ENCODE results near the gene PCSK6.

Gene PCSK6

DNA sequence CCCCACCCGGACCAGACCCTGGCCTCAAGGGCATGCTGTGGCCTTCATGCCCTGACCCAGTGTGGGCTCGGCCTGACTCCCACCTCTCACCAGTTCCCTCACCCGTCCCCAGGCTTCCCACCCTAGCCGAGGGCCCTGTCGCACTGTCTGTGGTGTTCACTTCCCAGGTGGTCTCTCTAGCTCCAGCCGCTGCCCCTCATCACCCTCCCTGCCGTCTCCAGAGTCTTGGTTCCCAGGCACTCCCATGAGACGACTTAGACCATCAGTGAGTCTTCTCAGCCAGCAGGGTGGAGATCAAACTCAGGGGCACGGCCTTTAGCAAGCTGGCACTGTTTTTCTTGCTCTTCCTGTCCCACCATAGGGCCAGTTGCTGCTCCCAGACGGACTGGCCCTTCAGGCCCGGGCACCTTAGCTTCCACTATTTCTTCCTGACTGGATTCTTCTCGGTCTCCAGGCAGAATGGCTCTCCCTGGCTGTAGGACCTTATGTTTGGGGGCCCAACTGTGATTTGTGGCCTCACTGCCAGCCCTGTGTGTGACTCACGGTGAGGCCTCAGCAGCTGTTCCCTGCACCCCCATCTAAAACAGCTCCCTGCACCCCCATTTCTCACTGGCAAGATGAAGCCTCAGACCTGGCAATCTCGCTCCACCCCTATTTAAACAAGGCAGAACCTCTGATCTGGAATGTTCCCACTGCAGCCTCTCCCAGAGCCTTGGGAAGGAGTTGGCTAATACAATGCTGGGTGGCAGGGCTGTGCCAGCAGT lies 9.4 kb upstream of the PCSK6 start:
- no peak for DNase-seq (ENCODE audit: low spot score)

DNA sequence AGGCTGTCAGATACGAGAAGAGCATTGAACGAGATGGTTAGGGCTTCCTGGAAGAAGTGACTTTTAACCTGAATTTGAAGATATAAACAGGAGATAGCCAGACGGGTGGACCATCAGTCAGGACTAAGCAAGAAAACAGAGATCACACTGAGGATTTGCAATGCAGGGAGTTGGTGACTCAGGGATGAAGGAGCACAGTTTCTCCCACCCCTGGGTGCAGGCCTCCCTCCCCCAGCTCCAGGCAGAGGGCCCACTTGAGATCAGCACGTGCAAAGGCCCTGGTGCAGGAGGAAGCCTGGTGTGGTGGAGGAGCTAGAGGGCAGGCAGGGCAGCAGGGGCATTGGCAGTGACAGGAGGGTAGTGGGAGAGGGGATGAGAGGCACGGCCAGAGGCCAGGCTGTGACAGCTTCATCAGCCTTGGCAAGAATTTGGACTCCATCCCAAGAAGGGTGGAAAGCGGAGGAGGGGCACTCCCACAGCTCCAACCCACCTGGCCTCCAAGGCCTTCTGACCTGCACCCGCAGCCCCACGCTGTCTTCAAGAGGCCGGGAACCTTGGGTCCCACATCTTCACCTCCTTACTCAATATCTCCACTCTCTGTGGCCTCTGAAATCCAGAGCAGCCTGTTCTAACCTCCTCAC lies 8.7 kb upstream of the PCSK6 start:
- DNase-seq (ENCODE audit: low spot score): no peak

DNA sequence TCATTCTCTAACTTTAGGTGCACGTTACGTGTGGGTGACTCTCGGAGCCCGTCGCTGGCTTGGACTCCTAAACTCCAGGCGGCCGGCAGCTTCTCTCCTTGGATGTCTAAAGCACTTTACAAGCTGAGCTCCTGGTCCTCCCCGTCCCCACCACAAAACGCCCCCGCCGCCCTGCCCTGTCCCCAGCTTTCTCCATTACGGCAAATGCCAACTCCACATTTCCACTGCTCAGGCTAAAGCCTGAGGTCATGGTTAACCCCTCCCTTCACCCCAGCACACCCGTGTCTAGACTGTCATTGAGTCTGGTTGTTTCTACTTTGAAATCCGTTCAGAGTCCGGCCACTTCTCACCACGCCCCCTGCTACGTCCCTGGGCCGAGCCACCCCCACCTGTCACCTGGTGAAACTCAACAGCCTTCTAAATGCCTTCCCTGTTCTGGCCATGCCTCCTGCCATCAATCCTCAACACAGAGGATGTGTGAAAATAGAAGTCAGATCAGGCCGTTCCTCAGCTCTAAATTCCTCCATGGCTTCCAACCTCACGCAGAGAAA lies 8.1 kb upstream of the PCSK6 start:
- no peak for DNase-seq (ENCODE audit: low spot score)

DNA sequence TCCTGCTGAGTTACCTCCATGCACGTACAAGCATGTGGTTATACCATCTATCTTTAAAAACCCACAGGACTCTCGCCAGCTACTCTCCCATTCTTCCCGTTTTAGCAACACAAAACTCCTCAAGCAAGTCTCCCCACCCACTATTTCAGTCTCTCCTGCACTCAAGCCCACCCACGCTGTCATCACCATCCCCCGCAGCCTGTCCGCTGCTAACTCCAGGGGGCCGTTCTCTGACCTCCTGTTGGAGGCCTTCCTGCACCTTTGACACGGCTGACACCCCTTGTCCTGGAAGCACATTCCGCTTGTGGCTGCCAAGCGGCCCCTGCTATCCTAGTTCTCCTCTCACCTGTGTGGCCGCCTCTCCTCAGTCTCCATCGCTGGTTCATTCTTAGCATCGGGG lies 7.5 kb upstream of the PCSK6 start:
- no peak for DNase-seq (ENCODE audit: low spot score)

DNA sequence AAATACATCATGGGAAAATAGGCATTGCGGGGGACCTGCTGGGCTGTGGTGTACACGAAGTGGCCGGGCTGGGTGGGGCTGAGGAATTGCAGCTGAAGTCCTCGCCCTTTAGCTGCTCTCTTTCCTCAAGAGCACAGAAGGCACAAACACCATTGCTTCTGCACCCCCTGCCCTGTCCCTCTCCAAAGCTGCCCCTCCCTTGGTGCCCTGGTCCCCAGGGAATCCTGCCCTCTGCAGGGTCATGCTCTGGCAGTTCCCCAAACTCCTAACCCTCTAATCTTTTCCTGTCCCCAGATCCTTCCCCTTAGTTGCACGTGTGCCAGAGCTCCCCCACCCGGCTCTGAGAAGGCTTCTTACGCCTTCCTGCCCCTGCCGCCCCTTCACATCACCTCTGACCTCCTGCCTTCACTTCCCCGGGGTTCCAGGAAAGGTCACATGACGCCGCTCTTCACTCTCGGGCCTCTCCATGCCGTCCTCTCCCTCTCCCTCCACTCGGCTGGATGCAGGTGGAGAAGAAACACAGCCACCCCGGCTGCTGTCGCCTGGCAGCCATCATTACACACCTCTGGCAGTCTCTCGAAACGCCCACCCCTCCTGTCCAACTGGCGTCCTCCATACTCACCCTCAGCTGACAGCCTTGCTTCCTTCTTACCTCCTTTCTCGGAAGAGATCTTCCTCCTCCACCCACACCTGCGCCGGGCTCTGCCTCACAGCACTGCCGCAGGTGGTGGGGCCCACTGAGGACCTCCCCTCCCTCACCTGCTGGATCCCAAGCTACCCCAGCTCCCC lies 6.9 kb upstream of the PCSK6 start:
- DNase-seq (ENCODE audit: low spot score): no peak

DNA sequence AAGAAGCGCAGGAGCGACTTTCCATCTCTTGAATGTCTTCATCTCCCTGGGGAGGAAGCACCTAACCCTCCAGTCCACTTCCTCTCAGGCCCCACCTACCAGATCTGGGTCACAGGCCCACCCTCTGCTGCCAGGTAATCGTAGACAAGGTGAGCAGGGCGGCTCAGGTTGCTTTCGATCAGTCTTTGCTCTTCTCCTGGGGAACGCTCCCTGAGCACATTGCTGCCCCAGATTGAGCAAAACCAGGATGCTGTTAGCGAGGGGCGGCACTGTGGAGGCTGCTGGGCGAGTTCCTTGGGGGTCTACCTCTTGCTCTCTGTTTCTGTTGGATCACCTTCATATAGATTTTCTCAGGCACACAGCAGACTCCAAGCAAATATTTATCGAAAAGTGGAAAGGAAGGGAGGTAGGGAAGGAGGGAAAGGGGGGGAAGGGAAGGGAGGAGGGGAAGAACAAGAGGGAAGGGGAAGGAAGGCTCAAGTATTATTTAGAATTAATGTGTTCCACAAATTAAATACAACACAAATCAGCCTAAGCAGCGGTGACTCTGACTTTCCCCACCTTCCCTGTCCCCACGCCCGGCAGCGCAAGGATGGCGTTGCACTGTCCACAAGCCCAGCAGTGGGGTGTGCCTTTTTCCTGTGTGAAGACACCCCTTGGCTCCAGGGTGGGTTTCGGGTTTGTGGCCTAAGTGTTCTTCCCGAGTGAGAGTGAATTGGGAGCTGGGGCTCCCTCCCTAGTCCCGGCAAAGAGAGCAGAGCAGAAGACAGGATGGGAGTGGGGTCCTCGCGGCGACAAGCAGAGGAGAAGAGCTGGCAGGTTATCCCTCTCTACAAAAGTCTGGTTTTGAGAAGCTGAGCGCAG lies 6.1 kb upstream of the PCSK6 start:
- no peak for DNase-seq (ENCODE audit: low spot score)

DNA sequence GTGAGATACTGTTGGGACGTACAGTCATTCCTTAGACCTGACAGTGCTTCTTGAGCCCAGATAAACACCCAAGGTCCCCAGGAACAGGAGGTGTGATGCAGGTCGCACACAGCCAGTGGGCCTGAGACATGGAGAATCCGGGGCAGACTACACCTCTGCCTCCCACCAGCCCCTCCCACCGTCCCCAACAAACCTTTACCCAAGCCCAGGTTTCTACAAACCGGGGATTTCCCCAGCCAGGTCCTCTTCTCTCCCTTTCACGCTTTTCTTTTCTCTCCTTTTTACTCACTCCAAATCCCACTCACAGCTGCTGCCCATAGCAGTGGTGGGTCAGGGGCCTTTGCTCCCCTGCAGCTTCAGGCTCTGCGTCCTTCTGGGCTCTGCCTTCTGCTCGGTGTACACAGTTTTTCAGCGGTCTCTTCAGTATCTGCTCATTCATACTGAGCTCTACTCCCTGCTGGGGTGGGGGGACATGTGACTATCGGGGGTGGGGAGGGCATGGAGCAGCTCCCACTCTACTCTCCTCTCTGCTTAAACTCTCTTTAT lies 4.8 kb upstream of the PCSK6 start:
- no peak for DNase-seq (ENCODE audit: low spot score)

DNA sequence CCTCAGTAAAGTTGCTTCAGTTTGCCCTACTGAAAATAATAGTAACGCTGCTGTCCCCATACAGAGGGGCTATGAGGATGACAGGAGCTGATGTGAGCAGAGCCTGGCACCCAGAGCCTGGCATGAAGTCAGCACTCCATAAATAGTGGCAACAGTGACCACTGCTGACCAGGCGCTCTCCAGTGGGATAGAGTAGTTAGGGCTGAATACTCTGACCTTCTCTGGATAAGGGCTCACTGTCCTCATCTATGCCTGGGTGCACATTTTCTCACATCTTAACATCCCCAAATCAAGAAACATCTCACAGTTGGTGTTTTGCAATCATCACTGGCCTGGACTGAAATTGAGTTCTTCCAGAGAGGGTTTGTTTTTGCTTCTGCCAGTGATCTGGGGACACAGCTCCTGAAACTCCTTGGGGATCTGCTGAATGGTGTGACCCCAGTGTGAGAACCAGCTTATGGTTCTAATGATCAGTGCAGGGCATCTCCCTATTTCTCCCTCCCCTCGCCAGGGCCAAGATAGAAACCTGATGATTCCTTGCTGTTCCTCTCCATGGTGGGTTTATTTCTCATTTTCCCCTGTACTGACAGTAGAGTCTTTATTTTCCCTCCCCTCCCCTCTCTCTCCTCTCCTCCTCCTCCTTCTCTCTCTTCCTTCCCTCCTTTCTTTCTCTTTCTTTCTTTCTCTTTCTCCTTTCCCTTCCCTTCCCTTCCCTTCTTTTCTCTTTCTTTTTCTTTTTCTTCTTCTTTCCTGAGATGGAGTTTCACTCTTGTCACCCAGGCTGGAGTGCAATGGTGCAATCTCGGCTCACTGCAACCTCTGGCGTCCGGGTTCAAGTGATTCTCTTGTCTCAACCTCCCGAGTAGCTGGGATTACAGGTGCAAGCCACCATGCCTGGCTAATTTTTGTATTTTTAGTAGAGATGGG lies 3.5 kb upstream of the PCSK6 start:
- DNase-seq (ENCODE audit: low spot score): no peak

DNA sequence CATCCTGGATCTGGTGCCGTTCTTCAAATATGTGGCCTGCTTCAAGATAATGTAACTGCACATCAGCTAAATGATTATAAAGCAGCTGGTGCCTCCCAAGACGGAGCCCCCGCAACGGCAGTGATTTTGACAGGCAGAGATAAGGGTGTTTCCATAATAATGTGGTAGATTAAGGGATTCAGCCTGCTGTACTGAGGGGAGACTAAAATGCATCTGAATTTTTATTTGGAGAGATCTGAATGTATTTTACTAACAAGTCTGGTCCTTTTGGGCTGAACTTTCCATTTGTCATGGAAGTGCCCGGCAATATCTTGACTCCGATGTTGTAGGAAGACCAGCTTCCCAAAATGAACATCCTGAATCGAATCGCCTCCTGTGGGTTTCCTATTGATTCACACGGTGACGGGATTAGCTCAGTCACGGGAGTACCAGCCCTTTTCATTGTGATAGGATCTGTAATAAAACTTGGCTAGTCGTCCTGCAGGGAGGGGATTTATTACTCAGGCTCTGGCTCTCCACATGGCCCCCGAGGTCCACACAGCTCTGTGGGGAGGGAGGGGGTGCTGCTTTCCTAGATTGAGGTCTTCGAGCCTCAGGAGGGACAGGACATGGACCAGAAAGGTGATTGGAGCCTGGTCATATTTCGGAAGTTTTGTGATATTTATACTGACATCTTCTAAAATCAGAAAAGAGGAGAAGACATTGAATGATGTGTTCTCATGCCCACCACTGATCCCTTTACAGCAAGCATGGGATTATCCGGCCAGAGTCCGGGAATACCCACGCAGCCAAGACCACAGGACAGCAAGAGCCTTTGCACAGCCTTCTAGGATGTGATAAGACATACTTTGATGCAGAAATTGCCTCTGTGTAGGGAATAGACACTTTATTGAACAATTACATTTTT lies 2.5 kb upstream of the PCSK6 start:
- DNase-seq (ENCODE audit: low spot score): no peak

DNA sequence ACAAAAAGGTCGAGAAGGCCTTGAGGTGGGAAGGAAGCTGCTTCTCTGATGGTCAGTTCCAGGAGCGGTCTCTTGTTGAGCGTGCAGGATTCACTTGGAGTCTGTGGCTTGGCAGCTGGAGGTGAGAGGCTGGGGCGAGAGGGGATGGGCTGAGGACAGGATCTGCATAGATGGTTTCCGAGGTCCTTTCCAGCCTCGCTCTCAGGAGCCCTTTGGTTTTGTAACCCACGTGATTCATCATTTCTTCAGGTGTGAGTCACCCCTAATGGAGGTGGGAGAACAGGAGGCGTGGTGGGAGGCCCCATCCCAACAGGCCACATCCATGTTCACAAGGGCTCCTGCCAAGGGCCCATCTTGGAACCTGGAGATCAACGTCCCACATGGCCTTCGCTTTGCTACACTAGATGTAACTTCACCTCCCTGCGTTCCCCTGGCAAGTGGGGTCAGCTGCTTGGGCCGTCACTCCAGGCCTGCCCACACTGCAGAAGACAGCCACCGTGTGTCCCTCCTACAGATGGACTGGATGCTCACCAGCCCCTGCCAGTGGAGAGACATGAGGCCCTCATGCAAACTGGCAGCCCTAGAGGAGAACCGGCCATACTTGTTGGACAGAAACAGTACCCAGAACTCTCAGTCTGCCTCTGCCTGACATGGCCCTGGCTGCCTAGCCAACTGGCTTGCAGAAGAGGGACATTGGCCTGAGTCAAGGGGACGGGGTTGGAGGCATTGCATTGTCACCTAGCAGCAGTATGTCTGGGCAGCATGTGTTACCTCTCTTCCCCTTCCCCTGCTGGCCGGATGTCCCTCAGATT lies 1.6 kb upstream of the PCSK6 start:
- DNase-seq (ENCODE audit: low spot score): peak; percentile 34

DNA sequence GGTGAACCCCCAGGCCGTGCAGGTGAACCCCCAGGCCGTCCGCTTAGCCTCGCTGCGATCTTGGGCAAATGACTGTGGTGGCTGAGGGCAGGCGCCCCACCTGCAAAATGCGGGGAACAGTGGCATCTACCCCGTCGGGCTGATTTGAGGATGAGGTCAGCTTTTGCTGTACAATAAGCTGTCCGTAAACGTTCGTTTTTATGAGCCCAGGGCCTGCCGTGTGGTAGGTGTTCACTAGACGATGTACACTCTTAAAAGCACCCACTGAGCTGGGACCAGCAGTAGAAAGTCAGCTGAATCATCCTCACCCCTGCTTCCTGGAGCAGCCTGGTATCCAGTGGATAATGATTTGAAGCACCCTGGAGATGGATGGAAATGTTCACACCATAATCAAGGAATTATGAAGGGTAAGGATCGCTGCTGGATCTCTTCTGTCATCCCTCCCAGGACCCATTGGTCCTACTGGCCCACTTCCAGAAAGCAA lies 943 bp upstream of the PCSK6 start:
- DNase-seq (ENCODE audit: low spot score): no peak

DNA sequence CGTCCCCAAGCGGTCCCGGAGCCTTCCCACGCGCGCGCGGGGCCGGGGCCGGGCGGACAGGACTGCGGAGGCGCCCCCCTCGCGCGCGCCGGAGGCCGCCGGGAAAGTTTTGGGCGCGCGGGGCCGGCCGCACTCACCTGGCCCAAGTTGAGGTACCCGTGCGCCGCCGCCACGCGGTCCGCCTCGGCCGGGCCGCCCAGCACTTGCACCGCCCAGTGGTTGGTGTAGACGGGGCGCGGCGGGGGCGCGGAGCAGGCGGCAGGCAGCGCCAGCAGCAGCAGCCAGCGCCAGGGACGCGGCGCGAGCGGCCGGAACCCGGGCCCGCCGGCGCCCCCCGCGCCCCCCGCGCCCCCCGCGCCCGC lies 289 bp downstream of the PCSK6 start:
- peak; percentile 39 for DNase-seq (ENCODE audit: low spot score)

DNA sequence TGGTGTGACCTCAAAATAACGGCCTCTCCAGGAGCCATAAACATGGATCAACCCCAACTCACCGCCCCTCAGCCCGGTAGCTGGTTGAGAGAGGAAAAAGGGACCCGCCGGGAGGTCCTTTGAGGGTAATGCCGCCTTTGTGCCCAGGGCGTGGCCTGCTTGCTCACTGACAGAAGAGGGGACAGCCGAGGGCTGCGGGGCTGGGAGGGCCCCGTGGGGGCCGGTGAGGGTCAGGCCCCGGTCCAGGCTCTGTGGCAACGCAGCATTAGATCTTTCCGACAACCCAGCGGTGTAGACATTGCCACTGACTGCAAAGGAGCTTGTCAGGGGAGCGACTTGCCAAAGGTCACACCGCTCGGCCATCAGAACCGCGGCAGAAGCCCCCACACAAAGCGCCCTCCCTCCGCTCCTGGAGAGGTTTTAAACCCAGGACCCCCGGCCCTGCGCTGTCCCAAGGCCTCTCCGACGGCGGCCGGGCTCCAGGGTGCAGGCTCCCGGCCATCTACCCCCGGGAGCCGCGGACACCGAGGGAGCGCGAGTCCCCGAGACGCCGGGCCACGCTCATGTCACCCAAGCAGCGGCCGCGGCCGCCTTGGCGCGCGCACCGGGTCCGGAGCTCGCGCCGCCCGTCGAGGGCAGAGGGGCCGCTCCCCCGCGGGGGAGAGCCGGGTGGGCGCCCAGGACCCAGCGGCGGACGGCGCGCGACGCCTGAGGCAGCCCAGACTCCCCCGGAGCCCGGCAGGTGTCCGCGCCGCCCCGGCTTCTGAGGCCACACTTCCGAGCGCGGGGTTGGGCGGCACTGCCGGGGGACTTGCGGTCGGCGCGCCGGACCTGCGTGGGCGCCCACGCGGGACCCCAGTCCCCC lies 975 bp downstream of the PCSK6 start:
- no peak for DNase-seq (ENCODE audit: low spot score)

DNA sequence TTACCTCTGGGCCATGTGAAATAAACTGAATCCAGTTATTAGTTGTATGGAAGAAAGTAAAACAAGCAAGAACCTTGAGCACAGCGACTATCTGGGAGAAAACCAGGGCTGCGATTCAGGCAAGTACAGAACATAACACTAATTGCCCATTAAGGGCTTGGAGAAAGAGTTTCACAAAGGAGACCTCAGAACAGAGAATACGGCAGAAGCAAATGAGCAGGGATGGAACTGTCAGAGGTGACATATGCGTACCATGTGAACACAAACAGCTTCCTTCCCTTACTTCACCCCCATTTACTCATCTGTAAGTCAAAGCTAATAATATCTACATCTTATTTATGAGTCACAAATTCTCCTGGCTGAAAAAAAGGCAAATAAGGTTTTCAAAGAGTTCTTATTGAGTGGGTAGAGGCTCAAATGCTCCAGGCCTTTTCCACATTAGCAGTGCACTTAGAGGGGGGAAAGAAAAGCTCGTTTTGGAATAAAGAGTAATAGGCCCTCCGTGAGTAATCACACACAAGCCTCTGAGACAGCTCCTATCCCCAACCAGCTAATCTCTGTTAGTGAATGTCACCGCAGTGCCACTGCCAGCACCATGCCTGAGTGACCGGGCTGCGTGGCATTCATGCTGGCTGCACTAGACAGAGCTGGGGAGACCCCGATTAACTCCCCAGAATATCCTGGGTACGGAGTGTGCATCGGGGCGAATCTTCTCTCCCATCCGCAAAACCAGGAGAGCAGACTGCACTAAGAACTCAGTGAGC lies 2.6 kb downstream of the PCSK6 start:
- no peak for DNase-seq (ENCODE audit: low spot score)

DNA sequence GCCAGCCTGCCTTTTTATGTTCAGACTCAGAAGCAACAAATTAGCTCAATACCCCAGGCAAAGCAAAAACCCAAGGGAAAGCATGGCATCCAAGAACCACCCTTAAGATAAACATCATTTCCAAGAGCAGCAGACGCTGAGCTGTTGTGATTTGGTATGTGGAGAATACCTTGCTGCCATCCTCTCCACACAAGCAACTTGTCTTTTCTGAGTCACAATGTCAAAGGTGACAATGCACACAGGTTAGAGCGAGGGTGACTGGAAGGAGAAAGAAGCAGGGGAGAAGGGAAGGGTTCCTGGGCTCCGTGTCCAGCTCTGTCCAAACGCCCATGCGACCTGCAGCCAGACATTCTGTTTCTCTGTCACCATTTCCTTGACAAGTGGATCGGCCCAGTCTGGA lies 6.0 kb downstream of the PCSK6 start:
- DNase-seq (ENCODE audit: low spot score): peak; percentile 24

DNA sequence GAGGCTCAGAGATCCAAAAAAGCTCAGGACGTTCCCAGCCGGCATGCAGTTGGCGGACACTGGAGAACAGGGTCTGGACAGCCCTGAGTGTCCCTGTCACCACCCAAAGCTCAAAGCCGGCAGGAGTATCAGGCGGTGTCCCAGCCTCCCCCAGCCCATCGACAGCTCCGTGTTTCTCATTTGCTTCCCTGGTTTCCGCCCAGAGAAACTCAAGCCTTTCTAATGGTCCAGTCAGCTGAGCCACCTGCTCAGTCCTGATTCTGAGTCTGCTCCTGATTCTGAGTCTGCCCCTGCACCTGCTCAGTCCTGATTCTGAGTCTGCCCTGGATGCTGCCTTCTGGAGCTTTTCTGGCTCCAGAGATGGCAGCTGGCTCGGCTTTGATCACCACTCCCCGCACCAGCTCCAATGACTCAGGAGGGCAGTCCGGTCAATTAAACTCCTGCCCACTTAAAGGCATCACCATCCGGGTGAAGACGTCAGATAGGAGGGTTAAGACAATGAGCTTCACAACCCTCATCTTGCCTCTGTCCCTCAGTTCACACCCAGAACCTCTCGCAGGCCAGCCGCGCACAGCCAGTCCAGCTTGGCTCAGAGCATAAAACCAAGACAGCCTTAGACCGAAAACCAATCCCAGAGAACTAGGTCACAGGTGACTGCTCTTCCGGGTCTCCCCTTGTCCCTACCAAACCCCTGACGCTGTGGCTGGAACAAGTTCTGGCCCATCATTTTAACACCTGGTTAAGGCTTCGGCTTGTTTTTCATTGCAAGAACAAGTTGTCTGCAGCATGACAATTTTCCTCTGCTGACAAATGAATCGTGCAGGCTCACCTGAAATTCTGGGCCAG lies 6.8 kb downstream of the PCSK6 start:
- peak; percentile 75 for DNase-seq (ENCODE audit: low spot score)

All from kidney tubule cell (primary cell).